ENCODE measurements around the gene TEX29.

DNA sequence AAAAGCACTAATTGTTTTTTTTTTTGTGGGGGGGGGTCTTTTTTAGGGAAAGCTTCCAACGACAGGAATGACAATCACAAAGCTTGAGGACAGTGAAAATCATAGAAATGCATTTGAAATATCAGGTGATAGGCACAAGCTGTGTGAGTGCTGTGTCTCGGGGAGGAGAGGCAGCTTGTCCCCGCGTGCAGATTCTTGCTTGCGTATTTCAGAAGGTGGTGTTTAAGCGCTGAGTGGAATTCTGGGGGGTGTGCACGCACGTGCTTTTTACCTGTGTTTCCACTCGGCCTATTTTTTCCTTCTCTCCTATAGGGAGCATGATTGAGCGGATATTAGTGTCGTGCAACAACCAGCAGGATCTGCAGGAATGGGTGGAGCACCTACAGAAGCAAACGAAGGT, 40.2 kb upstream of the TEX29 start:
- no peak for TF ChIP-seq POLR2A (IDR thresholded peaks at IDR 0.05; ENCODE audit: low read length)
- TF ChIP-seq GATA1 (IDR thresholded peaks at IDR 0.05; ENCODE audit: low read depth, low read length) = no peak

Measured in erythroblast (primary cell).